Keratinocyte (primary cell): ENCODE data around the gene MYH6. TPM values are rescaled to one million over a fixed set of nuclear protein-coding genes. Genes with fewer than 3 reads are reported as not detected.

Experiments used
- DNase-seq: peaks from one replicate; pipeline ENCODE4 v3.0.0-alpha.2; 2011; ENCODE audit warnings: low read depth, missing footprints, low spot score
- FAIRE-seq: peaks from 2 replicates; lab custom pipeline; 2011; peaks lifted over from hg19 to GRCh38; lab: Jason Lieb, UNC
- H2AFZ ChIP-seq: 2 replicates; pipeline ENCODE4 v1.6.0; 2012; ENCODE audit warnings: low read length, control low read depth, inconsistent platforms; ENCODE audit not compliant: control insufficient read depth
- H3K27ac ChIP-seq: 2 replicates; pipeline ENCODE4 v1.5.1; 2011; ENCODE audit warnings: low read length; ENCODE audit not compliant: control insufficient read depth, insufficient read depth
- H3K27me3 ChIP-seq: 3 replicates; pipeline ENCODE4 v1.6.0; 2011; ENCODE audit warnings: low read length; ENCODE audit not compliant: control insufficient read depth, insufficient read depth; ENCODE audit errors: extremely low read depth
- H3K36me3 ChIP-seq, 2 experiments: 2 replicates in 1 of 2; 3 replicates in 1 of 2; pipeline ENCODE4 v1.5.1; 2011; ENCODE audit warnings: low read length in 2 of 2, mild to moderate bottlenecking in 1 of 2; ENCODE audit not compliant: control insufficient read depth in 2 of 2, insufficient read depth in 2 of 2; ENCODE audit errors: extremely low read depth in 1 of 2
- H3K4me1 ChIP-seq: 3 replicates; pipeline ENCODE4 v1.5.1; 2011; ENCODE audit warnings: low read length; ENCODE audit not compliant: control insufficient read depth, insufficient read depth; ENCODE audit errors: extremely low read depth
- H3K4me2 ChIP-seq: 3 replicates; pipeline ENCODE4 v1.6.0; 2011; ENCODE audit warnings: low read depth, low read length; ENCODE audit not compliant: control insufficient read depth, insufficient read depth; ENCODE audit errors: extremely low read depth
- H3K4me3 ChIP-seq, 3 experiments: fragments of 200-600 bp in 1 of 3; sonication (generic) in 1 of 3; 2 replicates in 2 of 3; 3 replicates in 1 of 3; pipeline ENCODE4 v1.5.1; 2011 to 2016; ENCODE audit warnings: low read length in 3 of 3, mild to moderate bottlenecking in 3 of 3, control low read depth in 2 of 3, inconsistent platforms in 1 of 3, low read depth in 1 of 3, mixed read lengths in 1 of 3, mixed run types in 1 of 3, moderate library complexity in 1 of 3; ENCODE audit not compliant: control insufficient read depth in 2 of 3, insufficient read depth in 2 of 3; ENCODE audit errors: extremely low read depth in 1 of 3
- H3K79me2 ChIP-seq: 2 replicates; pipeline ENCODE4 v1.6.0; 2012; ENCODE audit warnings: low read length; ENCODE audit not compliant: control insufficient read depth, insufficient read depth
- H3K9ac ChIP-seq: 3 replicates; pipeline ENCODE4 v1.6.0; 2011; ENCODE audit warnings: low read length; ENCODE audit not compliant: control insufficient read depth, insufficient read depth; ENCODE audit errors: extremely low read depth
- H3K9me1 ChIP-seq: 3 replicates; pipeline ENCODE4 v1.6.0; 2011; ENCODE audit warnings: low read length; ENCODE audit not compliant: control insufficient read depth, insufficient read depth; ENCODE audit errors: extremely low read depth
- H3K9me3 ChIP-seq: 2 replicates; pipeline ENCODE4 v1.5.1; 2012; ENCODE audit warnings: low read depth, low read length; ENCODE audit not compliant: control insufficient read depth
- H4K20me1 ChIP-seq: 3 replicates; pipeline ENCODE4 v1.6.0; 2011; ENCODE audit warnings: low read length; ENCODE audit not compliant: control insufficient read depth, insufficient read depth; ENCODE audit errors: extremely low read depth
- EZH2 ChIP-seq: IDR thresholded peaks from one replicate; pipeline ENCODE4 v1.6.1; 2012; ENCODE audit warnings: inconsistent platforms, mild to moderate bottlenecking, low read length, moderate library complexity
- dilution Hi-C: fragments of 300-500 bp; cut with MboI; formaldehyde crosslinking; loops from one replicate; pipeline ENCODE4 v1.7.0; 2020; ENCODE audit warnings: low sequenced_read_pairs; ENCODE audit not compliant: extremely low pct_ligation_motif_present
- polyA plus RNA-seq, 5 experiments: library from polyadenylated mRNA; depleted of rRNA in 3 of 5; stranded (reverse) in 3 of 5; stranded (forward) in 1 of 5; unstranded in 1 of 5; fragments of >200 nt; gene quantifications; 1 replicate in 1 of 5; 2 replicates in 3 of 5; 3 replicates in 1 of 5; pipeline versions ENCODE4 v1.2.1 to v1.2.3, GENCODE V29; 2011 to 2012; ENCODE audit warnings: missing spikeins in 2 of 5, low read depth in 1 of 5, low replicate concordance in 1 of 5
- TF ChIP-seq, protein P1 (sequence below), 3 experiments: IDR thresholded peaks in 1 of 3; conservative IDR thresholded peaks in 1 of 3; optimal IDR thresholded peaks in 1 of 3; 2 replicates in 2 of 3; 3 replicates in 1 of 3; pipeline versions ENCODE3 to v1.5.1; 2011; ENCODE audit warnings: low read length in 3 of 3, mild to moderate bottlenecking in 3 of 3, moderate library complexity in 2 of 3, control low read depth in 1 of 3, inconsistent platforms in 1 of 3; ENCODE audit not compliant: insufficient read depth in 2 of 3; ENCODE audit errors: extremely low read depth in 1 of 3

The MYH6 gene
- polyA plus RNA-seq, 1 donor (not counting 4 experiments of a cell fraction or from before 2014, with no cell fraction given) = not detected

DNA sequence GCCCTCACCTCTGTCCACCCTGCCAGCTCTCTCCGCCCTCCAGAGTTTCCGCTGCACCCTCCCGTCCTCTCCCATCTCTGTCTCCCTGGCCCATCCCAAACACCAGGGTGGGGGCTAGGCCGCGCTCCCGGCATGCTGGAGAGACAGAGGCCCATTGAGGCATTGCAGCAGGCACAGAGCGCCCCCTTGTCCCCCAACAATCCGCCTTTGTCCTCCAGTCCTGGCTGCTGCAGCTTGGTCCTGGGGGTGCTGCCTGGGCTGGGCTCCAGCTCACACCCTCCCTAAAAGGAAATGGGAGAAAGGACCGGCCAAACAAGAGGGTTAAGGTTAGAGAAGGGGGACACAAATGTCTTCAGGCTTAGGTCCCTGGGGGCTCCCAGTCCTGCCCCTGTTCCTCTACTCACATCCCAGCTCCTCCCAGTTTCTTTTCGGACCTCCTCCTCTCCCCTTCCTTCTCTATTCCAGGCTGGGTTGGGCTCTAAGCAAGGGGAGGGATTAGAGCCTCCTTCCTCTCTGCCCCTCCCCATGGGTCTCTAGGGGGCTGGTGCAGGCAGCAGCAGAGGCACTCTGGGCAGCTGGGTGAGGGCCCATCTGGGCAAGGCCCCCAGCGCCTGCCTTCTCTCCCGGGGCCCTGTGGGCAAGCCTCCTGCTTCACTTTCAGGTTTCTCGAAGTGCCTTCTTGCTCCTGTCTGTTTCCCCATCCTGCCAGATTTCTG is 31.4 kb downstream of the MYH6 start, which contains the start of gene CMTM5:
CMTM5 (plus strand) TSS at position 565 of the 716 bp plus-strand sequence. CDS start 206 bp downstream, outside the sequence.
- dilution Hi-C loops = no loop called here
- H3K4me1 ChIP-seq = no peaks in the 10 kb centered on the region
- H3K79me2 ChIP-seq = no peaks in the 10 kb centered on the region
- TF ChIP-seq EZH2 = no peak
- TF ChIP-seq, protein P1, sequence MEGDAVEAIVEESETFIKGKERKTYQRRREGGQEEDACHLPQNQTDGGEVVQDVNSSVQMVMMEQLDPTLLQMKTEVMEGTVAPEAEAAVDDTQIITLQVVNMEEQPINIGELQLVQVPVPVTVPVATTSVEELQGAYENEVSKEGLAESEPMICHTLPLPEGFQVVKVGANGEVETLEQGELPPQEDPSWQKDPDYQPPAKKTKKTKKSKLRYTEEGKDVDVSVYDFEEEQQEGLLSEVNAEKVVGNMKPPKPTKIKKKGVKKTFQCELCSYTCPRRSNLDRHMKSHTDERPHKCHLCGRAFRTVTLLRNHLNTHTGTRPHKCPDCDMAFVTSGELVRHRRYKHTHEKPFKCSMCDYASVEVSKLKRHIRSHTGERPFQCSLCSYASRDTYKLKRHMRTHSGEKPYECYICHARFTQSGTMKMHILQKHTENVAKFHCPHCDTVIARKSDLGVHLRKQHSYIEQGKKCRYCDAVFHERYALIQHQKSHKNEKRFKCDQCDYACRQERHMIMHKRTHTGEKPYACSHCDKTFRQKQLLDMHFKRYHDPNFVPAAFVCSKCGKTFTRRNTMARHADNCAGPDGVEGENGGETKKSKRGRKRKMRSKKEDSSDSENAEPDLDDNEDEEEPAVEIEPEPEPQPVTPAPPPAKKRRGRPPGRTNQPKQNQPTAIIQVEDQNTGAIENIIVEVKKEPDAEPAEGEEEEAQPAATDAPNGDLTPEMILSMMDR (optimal IDR thresholded peaks at IDR 0.05 in 1 of 3, IDR thresholded peaks at IDR 0.05 in 1 of 3, conservative IDR thresholded peaks at IDR 0.05 in 1 of 3; ENCODE audit: extremely low read depth in 1 of 3, insufficient read depth in 2 of 3, low read length in 3 of 3) = no peak
- no peak for DNase-seq
- H3K9ac ChIP-seq = no peak within 1 kb of the TSS
- no peaks in the 10 kb centered on the region for H3K9me1 ChIP-seq
- H3K27ac ChIP-seq = no peak within 1 kb of the TSS
- peaks cover 7% of the 10 kb centered on the region for H3K27me3 ChIP-seq
- H2AFZ ChIP-seq = no peak within 1 kb of the TSS
- FAIRE-seq = no peak
- no peak within 1 kb of the TSS for H3K4me3 ChIP-seq
- no peaks in the 10 kb centered on the region for H3K36me3 ChIP-seq
- H3K9me3 ChIP-seq = no peaks in the 10 kb centered on the region
- H3K4me2 ChIP-seq = no peak within 1 kb of the TSS
- no peaks in the 10 kb centered on the region for H4K20me1 ChIP-seq

DNA sequence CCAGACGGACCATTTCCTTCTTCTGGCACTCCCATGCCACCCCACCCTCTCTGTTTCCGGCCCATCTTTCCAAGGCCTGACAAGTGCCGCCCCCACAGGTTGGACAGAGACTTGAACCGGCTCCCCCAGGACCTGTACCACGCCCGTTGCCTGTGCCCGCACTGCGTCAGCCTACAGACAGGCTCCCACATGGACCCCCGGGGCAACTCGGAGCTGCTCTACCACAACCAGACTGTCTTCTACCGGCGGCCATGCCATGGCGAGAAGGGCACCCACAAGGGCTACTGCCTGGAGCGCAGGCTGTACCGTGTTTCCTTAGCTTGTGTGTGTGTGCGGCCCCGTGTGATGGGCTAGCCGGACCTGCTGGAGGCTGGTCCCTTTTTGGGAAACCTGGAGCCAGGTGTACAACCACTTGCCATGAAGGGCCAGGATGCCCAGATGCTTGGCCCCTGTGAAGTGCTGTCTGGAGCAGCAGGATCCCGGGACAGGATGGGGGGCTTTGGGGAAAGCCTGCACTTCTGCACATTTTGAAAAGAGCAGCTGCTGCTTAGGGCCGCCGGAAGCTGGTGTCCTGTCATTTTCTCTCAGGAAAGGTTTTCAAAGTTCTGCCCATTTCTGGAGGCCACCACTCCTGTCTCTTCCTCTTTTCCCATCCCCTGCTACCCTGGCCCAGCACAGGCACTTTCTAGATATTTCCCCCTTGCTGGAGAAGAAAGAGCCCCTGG is 32.4 kb downstream of the MYH6 start:
- H3K9ac ChIP-seq = no peak overlapping the region
- H3K27ac ChIP-seq = no peak overlapping the region
- DNase-seq (no peak), FAIRE-seq (no peak)
- H3K27me3 ChIP-seq = peaks cover 7% of the 10 kb centered on the region
- no peaks in the 10 kb centered on the region for H3K9me1 ChIP-seq
- H3K4me2 ChIP-seq = no peak overlapping the region
- no peak for TF ChIP-seq EZH2
- TF ChIP-seq, protein P1 (optimal IDR thresholded peaks at IDR 0.05 in 1 of 3, IDR thresholded peaks at IDR 0.05 in 1 of 3, conservative IDR thresholded peaks at IDR 0.05 in 1 of 3; ENCODE audit: extremely low read depth in 1 of 3, insufficient read depth in 2 of 3, low read length in 3 of 3) = no peak
- no peaks in the 10 kb centered on the region for H3K79me2 ChIP-seq
- no peak overlapping the region for H3K4me3 ChIP-seq
- no peaks in the 10 kb centered on the region for H4K20me1 ChIP-seq
- no peaks in the 10 kb centered on the region for H3K4me1 ChIP-seq
- dilution Hi-C loops = no loop called here
- no peak overlapping the region for H2AFZ ChIP-seq
- H3K36me3 ChIP-seq = no peaks in the 10 kb centered on the region
- H3K9me3 ChIP-seq = no peaks in the 10 kb centered on the region
